ENCODE results near the gene FOSL2.

DNA sequence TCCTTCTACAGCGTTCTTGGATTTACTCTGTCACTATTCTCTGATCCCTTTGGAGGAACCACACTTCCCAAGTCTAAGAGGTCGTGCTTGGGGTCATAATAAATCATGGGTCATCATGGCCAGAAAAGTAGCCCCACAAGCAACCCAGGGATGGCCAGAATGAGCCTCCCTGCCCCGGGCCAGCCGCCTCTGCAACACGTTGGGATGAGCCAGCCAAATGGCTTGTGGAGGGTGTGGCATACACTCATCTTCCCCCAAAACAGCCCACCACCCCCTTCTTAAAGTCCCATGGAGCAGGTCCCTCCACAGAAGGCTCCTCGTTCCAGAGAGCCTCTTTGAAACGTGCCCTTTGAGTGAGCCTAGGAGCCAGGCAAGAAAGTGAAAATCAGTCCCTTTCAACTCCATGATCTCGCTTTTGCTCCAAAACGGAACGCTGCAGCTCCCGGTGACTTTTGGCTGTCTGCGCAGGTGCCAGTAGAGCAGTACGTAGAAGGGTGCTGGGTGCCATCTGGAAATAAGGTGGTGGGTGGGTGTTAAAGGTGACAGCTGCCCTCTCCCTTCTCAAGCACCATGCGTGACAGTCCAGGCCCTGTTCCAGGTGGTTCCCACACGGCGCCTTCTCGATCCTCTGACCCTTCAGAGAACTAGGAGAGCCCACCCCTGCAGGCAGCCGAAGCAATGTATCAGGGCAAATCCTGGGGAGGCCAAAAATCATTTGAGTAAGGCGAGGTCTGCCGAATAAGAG, 48.5 kb upstream of the FOSL2 start:
- TF ChIP-seq, protein P1, sequence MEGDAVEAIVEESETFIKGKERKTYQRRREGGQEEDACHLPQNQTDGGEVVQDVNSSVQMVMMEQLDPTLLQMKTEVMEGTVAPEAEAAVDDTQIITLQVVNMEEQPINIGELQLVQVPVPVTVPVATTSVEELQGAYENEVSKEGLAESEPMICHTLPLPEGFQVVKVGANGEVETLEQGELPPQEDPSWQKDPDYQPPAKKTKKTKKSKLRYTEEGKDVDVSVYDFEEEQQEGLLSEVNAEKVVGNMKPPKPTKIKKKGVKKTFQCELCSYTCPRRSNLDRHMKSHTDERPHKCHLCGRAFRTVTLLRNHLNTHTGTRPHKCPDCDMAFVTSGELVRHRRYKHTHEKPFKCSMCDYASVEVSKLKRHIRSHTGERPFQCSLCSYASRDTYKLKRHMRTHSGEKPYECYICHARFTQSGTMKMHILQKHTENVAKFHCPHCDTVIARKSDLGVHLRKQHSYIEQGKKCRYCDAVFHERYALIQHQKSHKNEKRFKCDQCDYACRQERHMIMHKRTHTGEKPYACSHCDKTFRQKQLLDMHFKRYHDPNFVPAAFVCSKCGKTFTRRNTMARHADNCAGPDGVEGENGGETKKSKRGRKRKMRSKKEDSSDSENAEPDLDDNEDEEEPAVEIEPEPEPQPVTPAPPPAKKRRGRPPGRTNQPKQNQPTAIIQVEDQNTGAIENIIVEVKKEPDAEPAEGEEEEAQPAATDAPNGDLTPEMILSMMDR (IDR thresholded peaks at IDR 0.05; ENCODE audit: insufficient read depth, low read length) = no peak
- TF ChIP-seq SPI1 (IDR thresholded peaks at IDR 0.05; ENCODE audit: borderline replicate concordance, low read depth) (no peak), GABPA (IDR thresholded peaks at IDR 0.05; ENCODE audit: low read depth) (no peak)

All from HL-60 (cell line).